Lower lobe of right lung (tissue), 2 donors: ENCODE data around the gene ESRRG. TPM values are rescaled to one million over a fixed set of nuclear protein-coding genes. Genes with fewer than 3 reads are reported as not detected.

Experiments used
- ATAC-seq, 2 donors: fragments of 200-7000 bp; cut with Tn5 transposase; one replicate each; pipeline ENCODE4 v1.9.1; 2020 to 2022; ENCODE audit warnings: mild to moderate bottlenecking in 2 of 2, moderate library complexity in 2 of 2
- DNase-seq: peaks from one replicate; pipeline ENCODE4 v3.0.0-alpha.2; 2020
- H3K27ac ChIP-seq: fragments of 200-600 bp; one replicate; pipeline ENCODE4 v1.8.0; 2022
- H3K27me3 ChIP-seq: fragments of 200-600 bp; one replicate; pipeline ENCODE4 v1.8.0; 2022; ENCODE audit warnings: low read depth
- H3K36me3 ChIP-seq: fragments of 200-600 bp; one replicate; pipeline ENCODE4 v1.8.0; 2022; ENCODE audit warnings: mild to moderate bottlenecking
- H3K4me1 ChIP-seq: fragments of 200-600 bp; one replicate; pipeline ENCODE4 v1.8.0; 2022
- H3K4me3 ChIP-seq: fragments of 200-600 bp; one replicate; pipeline ENCODE4 v1.8.0; 2022; ENCODE audit warnings: mild to moderate bottlenecking
- H3K9me3 ChIP-seq: fragments of 200-600 bp; one replicate; pipeline ENCODE4 v1.8.0; 2022
- CTCF ChIP-seq: fragments of 200-600 bp; IDR thresholded peaks from one replicate; pipeline ENCODE4 v1.8.0; 2022; ENCODE audit warnings: antibody characterized with exemption, mild to moderate bottlenecking
- intact Hi-C: fragments of 100-400 bp; cut with DNase I; formaldehyde crosslinking; loops from one replicate; pipeline ENCODE4 v1.11.0; 2022
- total RNA-seq: library from RNA; stranded (reverse); fragmentation: NEBNext Ultra II Directional; extraction: Animal tissue kit (Norgen Biotek cat#: 25700); gene quantifications from one replicate; pipeline ENCODE4 v1.2.1, GENCODE V29; 2021
- donor health status: DM: no; HTN: yes; CAD: no; lungs with severe emphysema.

The ESRRG gene
- total RNA-seq, 1 donor from 2014 or later = 1.9 TPM

- no peak for DNase-seq
- no peaks in the 10 kb centered on the region for H3K4me1 ChIP-seq
Measured at GRCh38 chr1:216757110-216757509, 33.9 kb upstream of the ESRRG start.

GRCh38 chr1:216750961-216751360 is 27.7 kb upstream of the ESRRG start:
- H3K27ac ChIP-seq = no peak overlapping the region
- no peaks in the 10 kb centered on the region for H3K4me1 ChIP-seq
- DNase-seq = no peak
- no peaks in the 10 kb centered on the region for H3K9me3 ChIP-seq
- TF ChIP-seq CTCF = no peak
- no peaks in the 10 kb centered on the region for H3K36me3 ChIP-seq
- intact Hi-C loops = no loop called here
- no peak for ATAC-seq
- H3K27me3 ChIP-seq = no peaks in the 10 kb centered on the region
- no peak overlapping the region for H3K4me3 ChIP-seq

More at GRCh38 chr1:216757110-216757509, 33.9 kb upstream of the ESRRG start:
- Histone ChIP-seq H3K36me3 (no peaks in the 10 kb centered on the region), H3K9me3 (no peaks in the 10 kb centered on the region), H3K27me3 (no peaks in the 10 kb centered on the region), H3K4me3 (no peak overlapping the region), H3K27ac (no peak overlapping the region)
- intact Hi-C loops = no loop called here
- no peak for TF ChIP-seq CTCF
- no peak for ATAC-seq

GRCh38 chr1:216750031-216750627 is 26.9 kb upstream of the ESRRG start:
- Histone ChIP-seq H3K36me3 (no peaks in the 10 kb centered on the region), H3K27me3 (no peaks in the 10 kb centered on the region), H3K27ac (no peak overlapping the region), H3K4me3 (no peak overlapping the region), H3K4me1 (no peaks in the 10 kb centered on the region), H3K9me3 (no peaks in the 10 kb centered on the region)
- peak; percentile 63 for TF ChIP-seq CTCF
- peak; percentile 51 to 74 for ATAC-seq
- DNase-seq = no peak
- intact Hi-C loops = no loop called here

- DNase-seq = no peak
- Histone ChIP-seq H3K36me3 (no peaks in the 10 kb centered on the region), H3K9me3 (no peaks in the 10 kb centered on the region), H3K4me3 (no peak overlapping the region), H3K27ac (no peak overlapping the region), H3K27me3 (no peaks in the 10 kb centered on the region), H3K4me1 (no peaks in the 10 kb centered on the region)
- intact Hi-C loops = no loop called here
- no peak for ATAC-seq
- no peak for TF ChIP-seq CTCF
Measured at GRCh38 chr1:216749232-216749631, 26.0 kb upstream of the ESRRG start.

GRCh38 chr1:216742625-216743024 is 19.4 kb upstream of the ESRRG start:
- Histone ChIP-seq H3K27me3 (no peaks in the 10 kb centered on the region), H3K4me3 (no peak overlapping the region), H3K9me3 (no peaks in the 10 kb centered on the region), H3K4me1 (no peaks in the 10 kb centered on the region), H3K27ac (no peak overlapping the region), H3K36me3 (no peaks in the 10 kb centered on the region)
- no peak for TF ChIP-seq CTCF
- DNase-seq (no peak), ATAC-seq (no peak)
- intact Hi-C loops = no loop called here
